ENCODE results near the gene OR52E4.

OR52E4 gene

GRCh38 chr11:5880329-5880728, at the start of gene OR52E4:
Gene OR52E4, plus strand, starts transcription at chr11:5880629. Its CDS starts 3,664 bp downstream, at chr11:5884293.
- no peak for DNase-seq

GRCh38 chr11:5831196-5831829, 49.1 kb upstream of the OR52E4 start:
- no peak for DNase-seq

- DNase-seq = no peak
Measured at GRCh38 chr11:5833446-5833845, 47.0 kb upstream of the OR52E4 start.

GRCh38 chr11:5837695-5838094, 42.7 kb upstream of the OR52E4 start:
- DNase-seq = no peak

- DNase-seq = no peak
Measured at GRCh38 chr11:5841797-5842196, 38.6 kb upstream of the OR52E4 start, which contains the start of gene OR52E6. Gene OR52E6, minus strand, starts transcription at chr11:5841897. Its CDS starts 0 bp downstream, at chr11:5841897.

GRCh38 chr11:5846701-5847100, 33.7 kb upstream of the OR52E4 start:
- no peak for DNase-seq

- no peak for DNase-seq
Measured at GRCh38 chr11:5847711-5848110, 32.7 kb upstream of the OR52E4 start.

GRCh38 chr11:5851002-5851401, 29.4 kb upstream of the OR52E4 start:
- DNase-seq = no peak

GRCh38 chr11:5857590-5857989, 22.8 kb upstream of the OR52E4 start, which contains the start of gene OR52E8:
Gene OR52E8, minus strand, starts transcription at chr11:5857690. Its CDS starts 0 bp downstream, at chr11:5857690.
- no peak for DNase-seq

- no peak for DNase-seq
Measured at GRCh38 chr11:5865826-5866225, 14.6 kb upstream of the OR52E4 start.

GRCh38 chr11:5878564-5878963, 1.9 kb upstream of the OR52E4 start:
- no peak for DNase-seq

GRCh38 chr11:5881756-5882155, 1.3 kb downstream of the OR52E4 start:
- no peak for DNase-seq

GRCh38 chr11:5887172-5887571, 6.7 kb downstream of the OR52E4 start:
- no peak for DNase-seq

GRCh38 chr11:5887661-5888060, 7.2 kb downstream of the OR52E4 start:
- no peak for DNase-seq

GRCh38 chr11:5891216-5891800, 10.9 kb downstream of the OR52E4 start:
- DNase-seq = no peak

- no peak for DNase-seq
Measured at GRCh38 chr11:5892908-5893307, 12.5 kb downstream of the OR52E4 start, which contains the start of gene OR52E5. Gene OR52E5, plus strand, starts transcription at chr11:5893208. Its CDS starts 7,569 bp downstream, at chr11:5900777.

GRCh38 chr11:5899534-5899933, 19.1 kb downstream of the OR52E4 start:
- DNase-seq = no peak

- no peak for DNase-seq
Measured at GRCh38 chr11:5910540-5910939, 30.1 kb downstream of the OR52E4 start.

GRCh38 chr11:5922749-5923426, 42.5 kb downstream of the OR52E4 start:
- no peak for DNase-seq

GRCh38 chr11:5923427-5923776, 43.0 kb downstream of the OR52E4 start:
- DNase-seq = no peak

GRCh38 chr11:5923794-5924193, 43.4 kb downstream of the OR52E4 start:
- DNase-seq = no peak

- no peak for DNase-seq
Measured at GRCh38 chr11:5928271-5928670, 47.8 kb downstream of the OR52E4 start.

GRCh38 chr11:5928811-5929210, 48.4 kb downstream of the OR52E4 start:
- DNase-seq = no peak

Measured in GOT3 (cell line).